Glomerular visceral epithelial cell (primary cell): ENCODE data around the gene DGKE.

Source experiments
- DNase-seq: peaks from one replicate; pipeline ENCODE4 v3.0.0-alpha.2; 2016; ENCODE audit errors: extremely low spot score

The DGKE gene

DNA sequence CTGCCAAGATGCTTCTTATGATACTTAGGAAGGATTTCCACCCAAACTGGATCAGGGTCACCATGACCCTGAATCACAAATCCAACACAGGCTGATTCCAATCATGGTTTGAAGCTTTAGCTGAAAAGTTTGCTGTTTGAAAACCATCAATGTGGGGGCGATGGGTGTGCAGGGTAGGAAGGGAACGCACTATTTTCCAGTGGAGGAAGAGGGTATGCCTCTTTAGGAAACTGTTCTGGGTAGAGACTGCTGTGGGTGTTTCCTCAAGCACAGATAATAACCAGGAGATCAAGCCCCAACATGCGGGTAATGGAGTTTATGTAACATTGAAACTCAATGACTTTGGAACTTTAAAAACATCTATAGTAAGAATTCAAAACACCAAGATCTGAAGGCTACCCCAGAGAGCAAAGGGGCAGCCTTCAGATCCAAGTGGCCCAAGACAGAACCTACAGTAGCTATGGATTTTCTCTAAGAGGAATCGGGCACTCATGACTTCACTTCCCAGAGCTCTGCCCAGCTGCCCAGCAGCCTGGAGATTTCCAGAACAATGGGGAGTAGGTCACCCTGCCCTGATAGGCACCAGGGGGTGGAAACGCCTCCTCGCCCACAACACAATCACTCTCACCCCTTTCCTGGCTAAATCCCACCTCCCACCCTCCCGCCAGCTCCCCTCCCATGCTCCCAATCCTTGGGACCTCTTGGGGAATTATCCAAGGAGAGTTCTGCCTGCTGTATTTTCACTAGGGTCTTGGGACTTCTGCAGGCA is 57.1 kb downstream of the DGKE start:
- DNase-seq = no peak

DNA sequence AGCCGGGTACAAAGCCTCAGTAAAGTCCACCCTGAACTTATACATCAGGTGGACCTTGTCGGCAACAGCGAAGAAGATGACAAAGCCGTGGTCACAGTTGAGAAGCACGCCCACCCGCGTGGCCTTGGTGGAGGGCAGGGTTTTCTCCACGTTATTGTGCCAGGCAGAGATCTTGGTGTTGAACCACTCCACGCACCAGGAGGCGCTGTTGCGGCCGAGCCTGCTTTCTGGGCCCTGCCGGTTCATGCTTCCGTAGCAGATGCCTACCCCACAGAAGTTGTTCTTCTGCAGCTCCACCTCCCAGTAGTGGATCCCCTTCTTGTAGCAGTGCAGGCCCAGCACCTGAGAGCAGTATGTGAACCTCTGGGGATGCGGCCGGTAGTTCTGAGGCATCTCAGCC is 57.8 kb downstream of the DGKE start:
- DNase-seq = no peak

DNA sequence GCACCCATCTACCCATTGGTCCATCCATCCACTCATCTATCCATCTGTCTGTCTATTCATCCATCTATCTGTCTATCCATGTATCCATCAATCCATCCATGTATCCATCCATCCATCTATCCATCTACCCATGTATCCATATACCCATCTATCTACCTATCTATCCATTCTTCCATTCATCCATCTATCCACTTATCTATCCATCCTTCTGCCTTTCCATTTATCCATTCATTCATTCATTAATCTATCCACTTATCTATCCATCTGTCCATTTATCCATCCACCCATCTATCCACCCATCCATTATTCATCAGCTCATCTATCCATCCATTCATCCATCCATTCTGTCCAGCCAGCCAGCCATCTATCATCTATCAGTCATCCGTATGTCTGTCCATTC is 58.4 kb downstream of the DGKE start:
- DNase-seq = no peak

DNA sequence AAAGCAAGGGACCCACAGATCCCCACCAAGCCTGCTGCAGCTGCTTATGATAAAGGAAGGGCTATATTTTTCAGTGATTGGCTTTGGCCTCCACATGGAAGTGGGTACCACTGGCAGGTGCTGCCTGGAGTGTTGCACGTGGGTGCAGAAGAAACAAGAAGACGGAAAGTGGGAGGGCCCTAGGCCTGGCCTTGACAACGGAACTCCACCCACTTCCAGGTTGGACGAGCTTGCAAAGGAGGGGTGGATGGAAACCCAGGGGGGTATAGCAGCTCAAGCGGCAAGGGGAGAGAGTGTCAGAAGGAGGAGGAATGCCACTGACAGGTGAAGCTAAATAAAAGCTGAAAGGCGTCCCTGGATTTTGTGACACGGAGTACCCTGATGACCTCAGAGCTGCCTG is 59.6 kb downstream of the DGKE start:
- no peak for DNase-seq

DNA sequence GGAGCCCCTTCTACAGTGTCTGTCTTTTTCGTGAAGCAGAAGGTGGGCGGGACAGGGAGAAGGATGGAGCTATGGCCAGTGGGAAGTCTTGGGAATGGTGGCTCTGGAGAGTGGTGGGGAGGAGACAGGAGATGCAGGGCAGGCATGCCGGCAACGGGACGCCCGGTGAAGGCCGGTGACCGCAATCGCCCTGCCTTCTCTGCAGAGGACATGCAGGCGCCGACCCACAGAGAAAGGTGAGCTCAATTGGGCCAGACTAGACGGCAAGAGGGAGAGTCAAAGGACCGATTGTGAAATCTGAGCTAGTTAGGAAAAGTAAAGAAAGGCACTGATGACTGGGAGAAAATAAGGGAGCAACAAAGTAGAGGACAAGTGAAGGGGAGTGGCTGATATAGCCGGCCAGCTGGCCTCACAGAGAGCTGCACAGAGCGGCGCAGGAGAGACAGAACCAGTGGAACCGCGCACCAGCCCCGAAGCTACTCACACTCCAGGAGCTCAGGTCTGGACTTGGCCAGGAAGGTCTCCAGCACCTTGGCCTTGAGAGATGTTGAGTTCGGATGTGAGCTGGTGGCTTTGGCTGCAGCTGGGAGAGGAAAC is 61.0 kb downstream of the DGKE start:
- DNase-seq = no peak

DNA sequence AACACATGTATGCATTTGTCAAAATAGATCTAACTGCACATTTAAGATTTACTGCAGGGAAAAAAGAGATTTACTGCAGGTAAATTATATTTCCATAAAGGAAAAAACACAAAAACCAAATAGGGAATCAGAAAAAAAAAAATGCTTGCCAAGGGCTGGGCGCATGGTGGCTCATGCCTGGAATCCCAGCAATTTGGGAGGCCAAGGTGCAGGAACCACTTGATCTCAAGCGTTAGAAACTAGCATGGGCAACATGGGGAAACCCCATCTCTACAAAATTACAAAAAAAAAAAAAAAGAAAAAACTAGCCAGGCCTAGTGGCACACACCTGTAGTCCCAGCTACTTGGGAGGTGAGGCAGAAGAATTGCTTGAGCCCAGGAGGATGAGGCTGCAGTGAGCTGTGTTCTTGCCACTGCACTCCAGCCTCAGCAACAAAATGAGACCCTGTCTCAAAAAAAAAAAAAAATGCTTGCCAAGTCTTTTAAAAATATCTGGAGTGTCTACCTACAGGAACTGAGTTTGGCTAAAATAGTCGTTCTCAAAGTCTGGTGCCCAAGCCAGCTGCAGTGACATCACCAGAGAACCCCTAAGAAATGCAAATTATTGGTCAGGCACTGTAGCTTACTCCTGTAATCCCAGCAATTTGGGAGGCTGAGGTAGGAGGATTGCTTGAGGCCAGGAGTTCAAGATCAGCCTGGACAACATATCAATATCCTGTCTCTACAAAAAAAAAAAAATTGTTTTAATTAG is 62.4 kb downstream of the DGKE start:
- no peak for DNase-seq

DNA sequence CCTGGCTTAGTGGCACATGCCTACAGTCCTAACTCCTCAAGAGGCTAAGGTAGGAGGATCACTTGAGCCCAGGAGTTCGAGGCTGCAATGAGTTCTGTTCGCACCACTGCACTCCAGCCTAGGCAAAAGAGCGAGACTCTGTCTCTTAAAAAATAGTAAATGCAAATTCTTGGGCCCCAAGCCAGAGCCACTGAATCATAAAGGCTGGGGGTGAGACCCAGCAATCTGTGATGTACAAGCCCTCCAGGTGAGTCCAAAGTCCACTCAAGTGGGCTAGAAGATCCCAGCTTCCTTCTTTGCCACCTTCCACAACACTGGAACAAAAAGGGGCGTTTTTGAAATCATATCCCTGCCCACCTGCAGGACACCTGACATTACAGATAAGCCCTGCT is 63.0 kb downstream of the DGKE start:
- no peak for DNase-seq

DNA sequence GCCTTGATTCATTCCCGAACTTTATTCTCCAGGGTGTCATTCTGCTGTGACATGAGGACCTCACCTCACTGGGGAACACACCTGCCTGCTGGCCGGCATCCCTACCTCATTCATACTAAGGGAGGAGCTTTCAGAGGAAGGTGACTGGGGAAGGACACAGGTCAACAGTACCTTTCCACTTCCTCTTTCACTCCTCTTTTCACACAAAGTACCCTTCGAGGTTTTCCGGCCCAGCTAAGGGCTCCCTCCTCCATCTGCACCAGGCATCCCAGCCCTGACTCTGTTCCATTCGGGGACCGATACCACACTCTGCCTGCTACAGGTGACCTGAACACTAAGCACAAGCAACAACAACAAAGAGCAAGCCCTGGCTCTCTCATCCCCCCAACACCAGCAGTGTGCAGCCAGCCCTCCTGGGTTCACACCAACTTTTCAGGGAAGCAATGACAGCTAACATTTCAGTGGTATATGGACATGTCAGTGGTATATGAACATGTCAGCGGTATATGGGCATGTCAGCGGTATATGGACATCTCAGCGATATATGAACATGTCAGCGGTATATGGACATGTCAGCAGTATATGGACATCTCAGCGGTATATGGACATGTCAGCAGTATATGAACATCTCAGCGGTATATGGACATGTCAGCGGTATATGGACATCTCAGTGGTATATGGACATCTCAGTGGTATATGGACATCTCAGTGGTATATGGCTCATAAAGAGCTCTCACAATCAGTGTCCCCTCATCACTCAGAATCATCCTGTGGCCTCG is 63.9 kb downstream of the DGKE start:
- no peak for DNase-seq

DNA sequence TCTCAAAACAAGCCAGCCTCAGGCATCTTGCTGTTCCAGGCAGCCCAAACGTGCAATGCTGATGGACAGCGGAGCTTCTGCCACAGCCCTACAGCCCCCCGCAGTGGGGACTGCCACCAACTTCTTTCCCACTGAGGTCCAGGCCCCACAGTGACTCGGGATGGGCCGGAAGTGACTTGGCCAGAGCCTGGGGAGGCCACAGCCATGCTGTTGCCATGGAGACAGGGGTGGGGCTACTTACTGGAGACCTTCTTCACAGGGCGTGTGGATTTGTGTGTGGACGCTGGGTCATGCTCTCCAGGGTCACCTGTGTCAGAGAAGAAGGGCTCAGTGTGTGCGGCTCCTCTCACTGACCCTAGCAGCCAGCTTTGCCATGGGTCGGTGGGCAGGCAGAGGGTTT is 64.9 kb downstream of the DGKE start:
- DNase-seq = no peak

DNA sequence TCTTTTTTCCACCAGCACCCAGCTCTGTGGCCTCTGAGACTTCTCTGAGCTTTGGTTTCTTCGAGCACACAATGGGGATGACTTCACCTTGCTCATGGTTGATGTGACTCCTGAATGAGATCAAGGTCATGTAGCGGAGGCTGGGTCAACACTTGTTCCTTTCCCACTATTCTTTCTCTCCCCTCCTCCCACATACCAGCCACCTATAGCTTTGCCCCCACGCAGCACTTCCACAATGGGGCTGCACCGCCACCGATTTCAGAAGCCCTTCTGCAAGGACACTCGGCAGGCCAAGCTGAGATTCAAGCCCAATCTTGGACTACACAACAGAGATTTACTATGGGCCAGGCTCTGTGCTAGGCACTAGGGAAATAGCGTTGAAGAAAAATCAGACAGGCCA is 65.5 kb downstream of the DGKE start:
- no peak for DNase-seq

DNA sequence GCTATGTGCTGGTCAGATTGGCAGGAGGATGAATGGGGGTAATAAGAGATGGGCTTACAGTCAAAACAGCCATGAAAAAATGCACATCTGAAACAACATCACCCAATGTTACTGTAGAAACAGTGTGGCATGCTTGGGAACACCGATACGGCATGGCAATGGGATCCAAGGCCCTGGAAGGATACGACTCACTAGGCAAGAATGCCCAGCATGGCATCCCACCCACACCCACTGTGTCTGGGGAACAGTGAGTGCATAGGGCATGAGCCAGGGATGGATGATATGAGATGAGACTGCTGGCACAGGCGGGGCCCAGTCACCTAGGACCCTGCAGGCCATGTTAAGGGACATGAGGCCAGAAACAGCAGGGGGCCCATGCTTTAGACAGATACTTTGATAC is 68.4 kb downstream of the DGKE start:
- DNase-seq = peak; percentile 86

DNA sequence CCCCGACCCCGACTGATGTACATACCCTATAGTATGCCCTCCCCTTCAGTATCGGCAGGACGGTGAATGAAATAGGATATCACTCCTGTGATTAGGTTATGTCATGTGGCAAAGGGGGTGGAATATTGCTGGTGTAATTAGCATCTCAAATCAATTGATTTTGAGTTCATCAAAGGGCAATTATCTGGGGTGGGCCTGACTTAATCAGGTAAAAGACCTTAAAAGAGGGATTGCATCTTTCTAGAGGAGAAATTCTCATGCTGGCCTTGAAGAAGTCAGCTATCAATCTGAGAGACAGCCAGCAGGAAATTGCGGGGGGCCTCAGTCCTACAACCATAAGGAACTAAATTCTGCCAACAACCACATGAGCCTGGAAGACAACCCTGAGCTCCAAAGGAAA is 69.6 kb downstream of the DGKE start:
- no peak for DNase-seq

DNA sequence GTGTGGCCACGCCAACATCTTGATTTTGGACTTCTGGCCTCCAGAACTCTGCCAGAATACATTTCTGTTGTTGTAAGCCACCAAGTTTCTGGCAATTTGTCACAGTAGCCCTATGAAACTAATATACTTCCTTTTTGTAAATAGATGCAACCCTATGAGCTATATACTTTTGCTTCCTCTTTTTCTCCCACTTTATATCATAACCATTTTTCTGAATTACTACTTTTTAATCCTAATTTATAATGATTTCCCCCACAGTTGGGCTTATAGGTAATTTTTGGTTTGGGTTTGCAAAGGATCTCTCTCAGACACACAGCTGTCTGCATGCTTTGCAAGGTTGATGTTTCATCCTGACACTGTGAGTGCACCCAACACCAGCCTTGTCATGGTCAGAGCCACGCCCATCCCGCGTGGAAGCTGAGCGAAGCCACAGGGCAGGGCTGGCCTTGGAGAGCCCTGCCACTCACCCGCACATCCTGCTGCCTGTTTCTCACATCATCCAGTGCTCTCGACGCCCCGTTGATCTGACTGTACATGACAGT is 74.1 kb downstream of the DGKE start:
- DNase-seq = peak; percentile 48

DNA sequence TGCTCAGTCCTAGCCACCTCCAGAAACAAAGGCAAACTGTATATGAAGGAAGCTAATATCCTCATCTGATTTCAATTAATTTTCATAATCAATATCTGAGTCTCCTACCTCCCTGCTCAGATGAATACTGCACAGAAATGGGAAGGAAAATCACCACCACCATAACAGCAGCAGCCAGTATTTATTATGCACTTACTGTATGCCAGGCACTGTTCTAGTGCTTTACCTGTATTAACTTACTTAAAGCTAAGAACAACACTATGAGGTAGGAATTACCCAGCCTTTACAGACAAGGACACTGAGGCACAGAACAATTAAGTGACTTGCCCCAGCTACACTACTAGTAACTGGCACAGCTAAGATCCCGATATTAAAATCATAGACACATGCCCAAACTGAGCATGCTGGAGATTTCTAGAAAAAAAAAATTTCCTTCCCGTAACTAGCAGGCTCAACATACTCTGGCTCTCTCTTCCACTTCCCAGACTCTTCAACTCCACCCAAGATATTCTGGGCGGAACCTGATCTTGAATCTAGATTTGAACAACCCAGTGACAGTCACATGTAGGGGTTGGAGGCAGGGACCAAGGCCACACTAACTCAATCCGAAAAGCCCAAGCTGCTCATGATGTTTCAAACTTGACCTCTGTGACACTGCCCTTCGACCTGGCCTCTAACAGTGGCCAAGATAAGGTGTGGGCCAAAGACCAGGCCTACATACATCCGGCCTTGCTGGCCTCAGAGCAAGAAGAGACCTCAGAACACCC is 76.0 kb downstream of the DGKE start:
- no peak for DNase-seq

DNA sequence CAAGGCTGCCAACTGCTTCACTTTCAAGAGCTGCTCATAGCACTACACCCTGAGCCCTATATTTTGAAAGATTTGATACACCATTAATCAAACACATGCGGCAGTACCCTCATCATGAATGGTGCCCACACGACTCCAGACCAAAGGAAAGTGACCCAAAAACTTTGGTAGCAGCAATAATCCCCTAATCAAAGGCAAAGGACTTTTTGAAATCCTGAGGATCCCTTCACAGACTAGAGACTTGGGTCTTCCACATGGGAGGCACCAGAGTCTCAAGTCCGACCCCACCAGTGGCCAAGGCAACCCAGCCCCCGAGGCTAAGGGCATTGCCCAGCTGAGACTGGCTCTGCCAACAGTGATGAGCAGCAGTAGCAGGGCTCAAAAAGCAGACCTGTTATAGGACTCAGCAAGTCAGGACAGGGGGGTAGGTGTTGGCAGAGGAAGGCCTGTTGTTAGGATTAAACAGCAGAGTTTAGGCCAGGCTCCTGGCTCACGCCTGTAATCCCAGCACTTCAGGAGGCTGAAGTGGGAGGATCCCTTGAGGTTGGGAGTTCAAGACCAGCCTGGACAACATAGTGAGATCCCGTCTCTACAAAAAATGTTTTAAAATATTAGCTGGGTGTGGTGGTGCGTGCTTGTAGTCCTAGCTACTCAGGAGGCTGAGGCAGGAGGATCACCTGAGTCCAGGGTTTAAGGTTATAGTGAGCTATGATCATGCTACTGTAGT is 76.7 kb downstream of the DGKE start:
- DNase-seq = no peak

DNA sequence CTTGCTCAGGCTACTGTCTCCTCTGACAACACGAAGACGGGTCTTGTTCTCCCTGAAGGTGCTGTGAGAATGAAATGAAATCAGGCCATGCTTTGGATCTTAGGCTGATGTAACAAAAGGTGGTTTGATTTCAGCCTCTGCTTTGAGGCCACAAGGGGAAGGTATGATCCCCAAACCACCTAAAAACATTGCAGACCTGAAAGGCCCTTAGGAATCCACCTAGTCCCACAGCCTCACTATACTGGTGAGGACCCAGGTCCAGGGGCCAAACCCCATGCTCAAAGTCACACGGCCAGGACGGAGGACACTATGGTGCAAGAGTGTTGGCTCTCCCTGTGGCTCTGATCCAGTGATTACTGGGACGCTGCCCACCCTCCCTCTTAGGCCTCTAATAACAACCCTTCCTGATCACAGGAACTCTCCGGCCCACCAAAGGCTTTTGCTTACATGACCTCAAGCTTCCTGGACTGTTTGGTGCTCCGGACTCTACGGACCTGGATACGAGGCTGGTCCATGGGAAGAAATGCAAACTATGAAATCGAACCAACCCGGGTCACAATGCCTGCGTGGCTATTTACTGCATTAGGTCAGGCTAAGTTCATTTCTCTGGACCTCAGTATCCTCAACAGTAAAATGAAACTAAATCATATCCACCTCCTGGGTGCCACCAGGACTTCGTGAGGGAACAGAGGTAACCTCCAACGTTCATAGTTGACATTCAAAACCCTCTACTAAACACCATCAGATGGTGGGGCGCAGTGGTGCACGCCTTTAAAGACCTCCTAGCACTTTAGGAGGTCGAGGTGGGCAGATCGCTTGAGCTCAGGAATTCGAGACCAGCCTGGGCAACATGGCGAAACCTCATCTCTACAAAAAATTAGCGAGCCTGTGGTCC is 78.4 kb downstream of the DGKE start:
- DNase-seq = no peak

DNA sequence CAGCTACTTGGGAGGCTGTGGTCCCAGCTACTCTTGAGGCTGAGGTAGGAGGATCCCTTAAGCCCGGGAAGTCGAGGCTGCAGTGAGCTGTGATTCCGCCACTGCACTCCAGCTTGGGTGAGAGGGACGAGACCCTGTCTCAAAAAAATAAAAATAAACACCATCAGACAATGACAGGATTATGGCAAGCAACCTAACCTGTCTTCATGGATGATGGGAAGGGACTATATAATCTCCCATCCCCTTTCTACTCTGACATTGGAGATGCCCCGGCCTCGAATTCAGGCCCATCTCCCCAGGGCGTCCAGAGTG is 79.0 kb downstream of the DGKE start:
- DNase-seq = no peak

DNA sequence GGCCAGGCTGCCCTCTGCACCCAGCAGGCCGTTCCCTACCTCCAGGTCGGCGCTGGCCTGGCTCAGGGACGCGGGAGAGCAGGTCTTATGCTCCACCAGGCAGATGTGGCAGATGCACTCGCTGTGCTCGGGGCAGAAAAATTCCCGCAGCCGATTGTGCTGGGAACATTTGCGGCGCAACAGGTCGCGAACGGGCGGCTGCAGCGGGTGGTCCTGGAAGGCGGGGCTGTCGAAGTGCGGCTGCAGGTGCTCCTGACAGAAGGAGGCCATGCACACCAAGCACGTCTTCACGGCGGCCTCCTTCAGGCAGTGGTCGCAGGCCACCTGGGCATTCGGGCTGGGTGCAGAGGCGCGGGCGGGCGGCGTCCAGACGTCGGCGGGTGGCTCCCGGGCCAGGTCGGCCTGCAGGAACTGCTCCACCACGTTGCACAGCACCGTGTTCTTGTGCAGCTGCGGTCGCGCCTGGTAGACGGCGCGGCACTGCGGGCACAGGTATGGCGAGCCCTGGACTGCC is 79.5 kb downstream of the DGKE start:
- DNase-seq = peak; percentile 21

DNA sequence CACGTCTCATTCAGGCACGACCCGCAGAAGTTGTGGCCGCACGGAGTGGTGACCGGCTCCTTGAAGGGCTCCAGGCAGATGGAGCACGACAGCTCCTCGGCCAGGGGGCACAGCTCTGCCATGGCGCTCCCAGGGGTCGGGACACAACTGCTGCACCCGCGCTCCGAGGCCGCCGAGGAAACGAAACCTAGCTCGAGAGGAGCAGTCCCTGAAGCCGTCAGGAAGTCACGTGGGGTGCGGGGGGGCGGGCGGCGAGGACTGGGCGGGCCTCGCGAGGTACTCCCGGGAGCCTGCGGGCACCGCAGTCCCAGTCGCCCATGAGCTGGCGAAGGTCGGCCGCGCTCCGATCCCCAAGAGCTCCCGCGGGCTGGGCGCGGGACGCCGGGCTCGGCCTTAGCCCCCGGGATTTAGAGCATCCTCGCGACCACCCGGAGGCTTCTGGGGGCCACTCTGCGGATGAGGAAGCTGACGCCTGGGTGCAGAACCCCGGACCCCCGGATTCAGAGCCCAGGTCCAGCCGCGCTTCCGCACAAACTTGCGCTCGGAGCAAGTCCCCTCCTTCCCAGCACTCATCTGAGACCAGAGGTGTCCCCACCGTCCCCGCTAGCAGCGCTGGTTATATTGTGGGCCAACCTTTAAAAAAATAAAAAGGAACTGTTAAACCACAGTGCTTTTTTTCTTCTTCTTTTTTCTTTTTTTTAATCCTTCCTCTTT is 80.1 kb downstream of the DGKE start, which contains the start of gene TRIM25:
Gene TRIM25, minus strand, starts transcription at position 183 of the 714 bp plus-strand sequence. Its CDS starts 61 bp downstream, at position 122.
- DNase-seq = peak; percentile 92
